ENCODE results near the gene GALNT9. TPM values are rescaled to one million over a fixed set of nuclear protein-coding genes. Genes with fewer than 3 reads are reported as not detected.

GALNT9 gene
- polyA plus RNA-seq, 3 donors = not detected

DNA sequence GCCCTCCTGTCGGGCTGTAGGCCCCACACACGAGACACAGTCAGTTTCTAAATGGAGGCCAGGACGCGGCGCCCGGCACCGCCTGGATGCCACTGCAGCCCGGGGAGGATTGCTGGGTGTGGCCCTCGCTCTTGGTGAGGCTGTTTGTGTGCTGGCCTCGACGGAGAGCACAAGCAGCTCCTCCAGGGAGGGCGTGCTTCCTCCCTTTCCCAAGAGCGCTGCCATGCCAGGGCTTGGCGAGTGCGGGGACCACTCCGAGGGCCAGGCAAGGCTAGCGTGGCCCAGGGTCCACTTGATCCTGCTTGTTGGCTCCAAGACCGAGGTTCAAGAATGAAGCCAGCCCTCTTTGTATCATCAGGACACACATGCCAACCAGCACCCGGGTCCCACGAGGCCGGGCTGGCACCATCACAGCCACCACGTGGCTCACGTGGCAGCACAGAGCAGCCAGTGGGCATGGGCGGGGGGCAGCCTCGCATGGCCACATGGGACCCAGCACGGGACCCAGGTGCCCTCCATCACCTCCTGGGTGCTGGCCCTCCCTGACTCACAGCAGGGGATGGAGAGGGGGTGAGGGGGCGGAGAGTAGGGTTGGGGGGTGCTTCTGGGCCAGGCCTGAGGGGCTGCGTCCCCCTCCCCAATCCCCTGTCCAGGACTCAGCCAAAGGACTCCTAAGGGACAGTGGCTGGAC lies 113.9 kb downstream of the GALNT9 start:
- peaks cover 4 to 12% of the 10 kb centered on the region in 2 donors for H3K9me3 ChIP-seq (replicated peaks in 1 of 2; ENCODE audit: control insufficient read depth in 1 of 2, insufficient read depth in 1 of 2, low read length in 2 of 2)
- no peak overlapping the region for H2AFZ ChIP-seq (ENCODE audit: insufficient read depth, low read depth, low read length, poor library complexity, severe bottlenecking)
- no peaks in the 10 kb centered on the region for H3K36me3 ChIP-seq (replicated peaks in 1 of 2; ENCODE audit: control insufficient read depth in 1 of 2, insufficient read depth in 2 of 2, low read length in 2 of 2)
- no peak overlapping the region for H3K27ac ChIP-seq (ENCODE audit: low read depth in 1 of 2, low read length in 2 of 2)
- no peak for DNase-seq
- TF ChIP-seq, protein P1, sequence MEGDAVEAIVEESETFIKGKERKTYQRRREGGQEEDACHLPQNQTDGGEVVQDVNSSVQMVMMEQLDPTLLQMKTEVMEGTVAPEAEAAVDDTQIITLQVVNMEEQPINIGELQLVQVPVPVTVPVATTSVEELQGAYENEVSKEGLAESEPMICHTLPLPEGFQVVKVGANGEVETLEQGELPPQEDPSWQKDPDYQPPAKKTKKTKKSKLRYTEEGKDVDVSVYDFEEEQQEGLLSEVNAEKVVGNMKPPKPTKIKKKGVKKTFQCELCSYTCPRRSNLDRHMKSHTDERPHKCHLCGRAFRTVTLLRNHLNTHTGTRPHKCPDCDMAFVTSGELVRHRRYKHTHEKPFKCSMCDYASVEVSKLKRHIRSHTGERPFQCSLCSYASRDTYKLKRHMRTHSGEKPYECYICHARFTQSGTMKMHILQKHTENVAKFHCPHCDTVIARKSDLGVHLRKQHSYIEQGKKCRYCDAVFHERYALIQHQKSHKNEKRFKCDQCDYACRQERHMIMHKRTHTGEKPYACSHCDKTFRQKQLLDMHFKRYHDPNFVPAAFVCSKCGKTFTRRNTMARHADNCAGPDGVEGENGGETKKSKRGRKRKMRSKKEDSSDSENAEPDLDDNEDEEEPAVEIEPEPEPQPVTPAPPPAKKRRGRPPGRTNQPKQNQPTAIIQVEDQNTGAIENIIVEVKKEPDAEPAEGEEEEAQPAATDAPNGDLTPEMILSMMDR (IDR thresholded peaks at IDR 0.05) = no peak
- H3K36me3 Mint-ChIP-seq = no peaks in the 10 kb centered on the region
- no peak overlapping the region for H3K9ac ChIP-seq (ENCODE audit: insufficient read depth, low read length, poor library complexity, severe bottlenecking)
- H4K20me1 ChIP-seq (ENCODE audit: insufficient read depth, low read length) = no peaks in the 10 kb centered on the region
- H3K4me1 Mint-ChIP-seq = no peaks in the 10 kb centered on the region
- no peak overlapping the region for H3K4me3 Mint-ChIP-seq
- H3K4me2 ChIP-seq (replicated peaks; ENCODE audit: extremely low read depth, low read length, poor library complexity, severe bottlenecking) = no peak overlapping the region
- no peak overlapping the region for H3K4me3 ChIP-seq (replicated peaks in 1 of 3; ENCODE audit: low read depth in 2 of 3, low read length in 3 of 3)
- H3K27me3 ChIP-seq (ENCODE audit: control insufficient read depth in 2 of 2, insufficient read depth in 2 of 2, low read length in 2 of 2) = no peaks in the 10 kb centered on the region
- intact Hi-C loops (cut with micrococcal nuclease) = loop anchor here in 1 of 2 donors (5.0 kb wide), 1 partner anchor 53 kb away; no protein-coding TSS in a partner anchor
- peaks cover 5 to 14% (median 11%) of the 10 kb centered on the region in 7 donors for H3K9me3 Mint-ChIP-seq
- no peaks in the 10 kb centered on the region for H3K79me2 ChIP-seq (ENCODE audit: insufficient read depth, low read length)
- WGBS (ENCODE audit: insufficient coverage) = 77% methylated on average over 18 of the region's 28 CpGs
- no peak overlapping the region for H3K27ac Mint-ChIP-seq
- H3K27me3 Mint-ChIP-seq (ENCODE audit: low read depth in 3 of 3) = peaks cover 9 to 15% (median 14%) of the 10 kb centered on the region in 3 donors
- H3K4me1 ChIP-seq (ENCODE audit: control insufficient read depth in 1 of 2, insufficient read depth in 2 of 2, low read length in 2 of 2) = no peaks in the 10 kb centered on the region

DNA sequence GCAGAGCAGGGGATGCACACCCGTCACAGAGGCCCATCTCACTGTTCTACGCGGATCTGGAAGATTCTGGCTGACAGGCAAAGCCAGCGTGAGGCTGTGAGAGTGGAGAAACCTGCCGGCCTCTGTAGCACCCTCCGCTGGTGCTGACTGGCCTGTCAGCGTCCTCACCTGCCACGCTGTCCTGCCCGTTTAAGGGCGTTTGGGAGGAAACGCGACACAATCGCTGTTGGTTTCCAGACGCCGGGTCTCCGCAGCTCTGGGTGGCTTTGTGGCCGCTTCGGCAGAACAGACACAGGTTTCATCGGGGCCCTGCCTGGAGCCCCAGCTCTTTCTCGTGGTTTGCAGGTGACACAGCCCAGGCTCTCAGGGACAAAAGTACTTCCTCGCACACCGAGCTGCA lies 114.5 kb downstream of the GALNT9 start:
- Histone ChIP-seq H2AFZ (ENCODE audit: insufficient read depth, low read depth, low read length, poor library complexity, severe bottlenecking) (no peak overlapping the region), H3K36me3 (replicated peaks in 1 of 2; ENCODE audit: control insufficient read depth in 1 of 2, insufficient read depth in 2 of 2, low read length in 2 of 2) (no peaks in the 10 kb centered on the region), H3K4me1 (ENCODE audit: control insufficient read depth in 1 of 2, insufficient read depth in 2 of 2, low read length in 2 of 2) (no peaks in the 10 kb centered on the region), H4K20me1 (ENCODE audit: insufficient read depth, low read length) (no peaks in the 10 kb centered on the region), H3K27ac (ENCODE audit: low read depth in 1 of 2, low read length in 2 of 2) (no peak overlapping the region), H3K9ac (ENCODE audit: insufficient read depth, low read length, poor library complexity, severe bottlenecking) (no peak overlapping the region), H3K4me3 (replicated peaks in 1 of 3; ENCODE audit: low read depth in 2 of 3, low read length in 3 of 3) (no peak overlapping the region), H3K79me2 (ENCODE audit: insufficient read depth, low read length) (no peaks in the 10 kb centered on the region), H3K9me3 (replicated peaks in 1 of 2; ENCODE audit: control insufficient read depth in 1 of 2, insufficient read depth in 1 of 2, low read length in 2 of 2) (peaks cover 4 to 12% of the 10 kb centered on the region in 2 donors), H3K27me3 (ENCODE audit: control insufficient read depth in 2 of 2, insufficient read depth in 2 of 2, low read length in 2 of 2) (no peaks in the 10 kb centered on the region), H3K4me2 (replicated peaks; ENCODE audit: extremely low read depth, low read length, poor library complexity, severe bottlenecking) (no peak overlapping the region)
- no peaks in the 10 kb centered on the region for H3K4me1 Mint-ChIP-seq
- H3K27ac Mint-ChIP-seq = no peak overlapping the region
- no peak for DNase-seq
- H3K36me3 Mint-ChIP-seq = no peaks in the 10 kb centered on the region
- 63% methylated on average over 22 of the region's 22 CpGs for WGBS (ENCODE audit: insufficient coverage)
- H3K4me3 Mint-ChIP-seq = no peak overlapping the region
- intact Hi-C loops (cut with micrococcal nuclease) = loop anchor here in 1 of 2 donors (5.0 kb wide), 1 partner anchor 53 kb away; no protein-coding TSS in a partner anchor
- peaks cover 5 to 16% (median 11%) of the 10 kb centered on the region in 7 donors for H3K9me3 Mint-ChIP-seq
- TF ChIP-seq, protein P1 (IDR thresholded peaks at IDR 0.05) = no peak
- H3K27me3 Mint-ChIP-seq (ENCODE audit: low read depth in 3 of 3) = peaks cover 8 to 15% (median 12%) of the 10 kb centered on the region in 3 donors
